Measurements from ENCODE around the gene TTC28.

Gene TTC28

DNA sequence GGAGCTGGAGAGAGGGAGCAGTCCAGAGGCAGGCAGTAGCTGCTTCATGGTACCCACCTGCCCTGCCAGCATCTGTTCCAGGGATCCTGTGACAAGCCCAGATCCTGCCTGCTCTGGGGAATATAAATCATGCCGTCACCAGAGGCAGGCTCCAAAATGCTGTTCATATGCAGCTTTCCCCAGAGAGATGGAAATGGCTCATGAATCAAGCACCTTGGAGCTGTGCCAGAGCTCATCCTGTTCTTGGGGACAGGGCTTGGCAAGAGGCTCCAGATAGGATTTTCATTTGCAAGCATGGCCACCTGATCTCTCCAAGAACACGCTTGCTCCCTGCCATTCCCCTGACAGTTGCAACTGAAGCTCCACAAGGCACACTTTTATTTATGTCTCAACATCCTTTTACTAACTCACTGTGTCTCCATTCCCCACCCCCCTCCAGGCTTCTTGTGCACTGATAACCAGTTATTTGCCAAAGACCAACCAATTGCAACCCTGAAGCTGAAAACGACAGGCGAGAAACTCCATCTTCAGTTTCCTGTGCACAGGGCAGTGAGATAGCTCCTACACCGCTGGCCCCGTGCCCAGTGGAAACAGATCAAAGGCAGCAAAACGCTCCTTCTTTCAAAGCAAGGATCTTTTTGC lies 644.8 kb downstream of the TTC28 start:
- DNase-seq = no peak
- CTCF ChIA-PET = interaction anchor here (1.7 kb wide), 1 partner anchor 407 kb away, joined by 7 read pairs; no protein-coding TSS in a partner anchor
- H3K27me3 Mint-ChIP-seq = peaks cover 11% of the 10 kb centered on the region
- H3K27ac Mint-ChIP-seq = no peak overlapping the region
- no peak overlapping the region for H3K4me3 Mint-ChIP-seq
- H3K4me1 Mint-ChIP-seq = no peaks in the 10 kb centered on the region
- H3K9me3 Mint-ChIP-seq = no peaks in the 10 kb centered on the region
- H3K36me3 Mint-ChIP-seq = no peaks in the 10 kb centered on the region

GRCh38 chr22:28034145-28034759 lies 645.4 kb downstream of the TTC28 start:
- H3K27me3 Mint-ChIP-seq = peaks cover 11% of the 10 kb centered on the region
- H3K27ac Mint-ChIP-seq = no peak overlapping the region
- H3K9me3 Mint-ChIP-seq = no peaks in the 10 kb centered on the region
- no peaks in the 10 kb centered on the region for H3K4me1 Mint-ChIP-seq
- no peaks in the 10 kb centered on the region for H3K36me3 Mint-ChIP-seq
- no peak overlapping the region for H3K4me3 Mint-ChIP-seq
- CTCF ChIA-PET = interaction anchor here (1.7 kb wide), 1 partner anchor 408 kb away, joined by 7 read pairs; no protein-coding TSS in a partner anchor
- DNase-seq = no peak

DNA sequence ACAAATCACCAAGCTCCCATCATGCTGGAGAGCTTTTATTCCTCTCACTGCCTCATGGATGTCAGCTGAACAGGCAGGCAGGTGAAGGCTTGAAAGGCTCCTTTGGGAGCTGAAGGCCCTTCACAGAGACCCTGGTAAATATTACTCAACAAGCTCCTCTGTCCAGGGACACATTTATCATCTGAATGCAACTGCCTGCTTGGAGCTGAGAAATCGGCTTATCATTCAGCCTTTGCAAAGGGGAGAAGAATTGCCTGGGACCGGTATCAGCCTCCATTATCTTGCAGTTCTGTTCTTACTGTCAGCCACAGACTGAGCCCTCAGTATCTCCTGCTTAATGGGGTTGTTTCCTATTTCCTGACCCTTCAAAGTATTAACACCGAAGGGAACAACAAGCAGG lies 646.8 kb downstream of the TTC28 start:
- no peaks in the 10 kb centered on the region for H3K9me3 Mint-ChIP-seq
- H3K27me3 Mint-ChIP-seq = peaks cover 11% of the 10 kb centered on the region
- CTCF ChIA-PET = interaction anchor here (0.7 to 1.4 kb wide), 4 partner anchors 12 to 28 kb away, joined by 3 to 6 read pairs (median 3); no protein-coding TSS in a partner anchor
- no peak overlapping the region for H3K27ac Mint-ChIP-seq
- H3K4me3 Mint-ChIP-seq = no peak overlapping the region
- H3K4me1 Mint-ChIP-seq = no peaks in the 10 kb centered on the region
- DNase-seq = no peak
- no peaks in the 10 kb centered on the region for H3K36me3 Mint-ChIP-seq

DNA sequence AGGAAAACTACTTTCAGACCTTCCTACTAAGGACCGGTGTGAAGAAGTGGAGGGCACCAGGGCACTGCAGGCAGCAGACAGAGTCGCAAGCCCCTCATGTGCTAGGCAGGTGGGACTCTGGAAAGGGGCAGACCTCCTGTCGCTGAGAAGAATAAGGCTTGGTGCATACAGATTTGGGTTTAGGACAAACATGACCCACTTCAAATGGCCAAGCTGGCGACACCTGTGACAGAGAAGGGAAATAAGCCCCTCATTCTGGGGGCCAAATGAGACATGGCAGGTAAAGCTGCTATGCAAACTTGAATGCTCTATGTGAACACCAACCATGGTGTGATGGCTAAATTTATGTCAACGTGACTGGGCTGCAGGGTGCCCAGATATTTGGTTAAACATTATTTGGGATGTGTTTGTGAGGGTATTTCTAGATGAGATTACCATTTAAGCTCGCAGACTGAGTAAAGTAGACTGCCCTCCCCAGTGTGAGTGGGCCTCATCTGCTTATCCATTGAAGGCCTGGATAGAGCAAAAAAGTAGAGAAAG lies 648.2 kb downstream of the TTC28 start:
- peaks cover 11% of the 10 kb centered on the region for H3K27me3 Mint-ChIP-seq
- H3K36me3 Mint-ChIP-seq = no peaks in the 10 kb centered on the region
- no peaks in the 10 kb centered on the region for H3K9me3 Mint-ChIP-seq
- CTCF ChIA-PET = interaction anchor here (4.0 kb wide), 1 partner anchor 12 kb away, joined by 14 read pairs; no protein-coding TSS in a partner anchor
- no peak overlapping the region for H3K27ac Mint-ChIP-seq
- H3K4me1 Mint-ChIP-seq = no peaks in the 10 kb centered on the region
- no peak for DNase-seq
- no peak overlapping the region for H3K4me3 Mint-ChIP-seq

- Mint-ChIP-seq H3K27me3 (peaks cover 11% of the 10 kb centered on the region), H3K4me1 (no peaks in the 10 kb centered on the region), H3K4me3 (no peak overlapping the region), H3K9me3 (no peaks in the 10 kb centered on the region), H3K36me3 (no peaks in the 10 kb centered on the region), H3K27ac (no peak overlapping the region)
- CTCF ChIA-PET = interaction anchor here (1.2 to 4.0 kb wide), 2 partner anchors 11 to 412 kb away, joined by 3 to 14 read pairs; no protein-coding TSS in a partner anchor
- no peak for DNase-seq
Observed at GRCh38 chr22:28030473-28030872, 649.2 kb downstream of the TTC28 start.

DNA sequence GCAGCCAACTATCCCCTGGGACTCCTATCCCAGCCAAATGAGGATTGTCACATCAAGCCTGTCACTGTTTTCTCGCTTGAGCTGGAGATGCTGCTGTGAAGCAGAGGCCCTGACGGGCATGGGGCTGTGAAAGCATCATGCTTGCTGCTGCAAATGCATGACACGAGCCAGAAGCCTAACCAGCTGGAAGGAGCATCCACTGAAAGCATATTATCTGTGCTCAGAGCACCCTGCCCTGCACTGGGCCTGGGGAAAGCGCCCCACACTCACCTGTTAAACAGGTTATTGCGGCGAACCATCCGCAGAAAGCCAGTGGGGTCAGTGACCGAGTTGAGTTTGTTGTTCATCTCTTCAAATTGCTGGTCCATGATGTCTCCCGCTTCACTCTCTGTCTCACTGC lies 649.7 kb downstream of the TTC28 start:
- Mint-ChIP-seq H3K27me3 (peaks cover 7% of the 10 kb centered on the region), H3K36me3 (no peaks in the 10 kb centered on the region), H3K9me3 (no peaks in the 10 kb centered on the region), H3K4me3 (no peak overlapping the region), H3K4me1 (no peaks in the 10 kb centered on the region), H3K27ac (no peak overlapping the region)
- DNase-seq = no peak
- CTCF ChIA-PET = interaction anchor here (1.2 to 4.0 kb wide), 2 partner anchors 11 to 413 kb away, joined by 3 to 14 read pairs; no protein-coding TSS in a partner anchor

GRCh38 chr22:28029201-28029948 lies 650.3 kb downstream of the TTC28 start:
- no peak overlapping the region for H3K4me3 Mint-ChIP-seq
- no peaks in the 10 kb centered on the region for H3K36me3 Mint-ChIP-seq
- peaks cover 1% of the 10 kb centered on the region for H3K27me3 Mint-ChIP-seq
- no peaks in the 10 kb centered on the region for H3K9me3 Mint-ChIP-seq
- DNase-seq = no peak
- no peaks in the 10 kb centered on the region for H3K4me1 Mint-ChIP-seq
- no peak overlapping the region for H3K27ac Mint-ChIP-seq
- CTCF ChIA-PET = interaction anchor here (1.2 to 4.0 kb wide), 2 partner anchors 10 to 413 kb away, joined by 3 to 14 read pairs; no protein-coding TSS in a partner anchor

DNA sequence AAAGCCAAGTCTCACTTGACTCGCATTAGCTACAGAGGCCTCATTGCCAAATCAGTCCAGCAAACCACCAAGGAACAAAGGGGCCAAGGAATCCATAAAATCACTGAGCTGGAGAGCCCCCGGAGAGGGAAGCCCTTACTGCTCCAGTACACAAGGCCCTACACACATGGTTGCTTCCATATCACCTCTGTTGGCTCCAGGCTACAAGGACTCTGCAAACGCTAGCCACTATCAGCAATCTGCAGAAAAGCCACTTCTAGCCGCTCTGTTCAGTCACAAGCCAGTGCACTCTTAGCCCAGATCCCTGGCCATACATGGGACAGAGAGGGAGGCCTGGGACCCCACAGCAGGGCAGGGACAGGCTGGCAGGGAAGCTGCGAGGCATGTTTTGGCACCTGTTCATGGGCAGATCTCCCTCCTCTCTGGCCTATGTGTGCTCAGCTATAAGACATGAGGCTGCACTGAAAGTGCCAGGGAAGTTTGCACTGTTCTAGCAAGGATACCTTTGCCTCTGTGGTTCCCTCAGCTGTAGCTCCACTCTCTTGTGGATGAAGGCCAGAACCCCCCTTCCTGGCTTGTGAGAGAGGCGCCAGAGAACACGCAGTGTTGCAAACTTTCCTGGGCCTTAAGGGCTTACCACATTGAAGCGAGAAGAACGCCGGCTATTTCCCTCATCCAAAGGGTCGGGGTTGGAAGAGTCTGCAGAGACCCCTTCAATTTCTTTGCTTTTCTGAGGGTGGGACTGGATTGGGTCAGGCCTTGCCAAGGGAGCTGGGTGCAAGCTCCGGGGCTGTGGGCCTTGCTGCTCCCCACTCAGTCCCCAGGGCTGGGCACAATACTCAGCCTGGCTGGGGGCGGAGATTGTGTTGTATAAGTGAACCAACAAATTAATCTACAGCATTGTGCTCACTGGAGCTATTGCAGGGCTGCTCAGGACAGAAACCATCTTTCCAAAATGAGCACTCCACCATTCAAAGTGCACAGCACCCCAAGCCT lies 651.9 kb downstream of the TTC28 start:
- Mint-ChIP-seq H3K9me3 (no peaks in the 10 kb centered on the region), H3K27me3 (no peaks in the 10 kb centered on the region), H3K27ac (no peak overlapping the region), H3K4me3 (no peak overlapping the region), H3K4me1 (no peaks in the 10 kb centered on the region), H3K36me3 (no peaks in the 10 kb centered on the region)
- CTCF ChIA-PET = interaction anchor here (1.2 to 4.0 kb wide), 2 partner anchors 8 to 24 kb away, joined by 6 to 14 read pairs; no protein-coding TSS in a partner anchor
- DNase-seq = no peak

DNA sequence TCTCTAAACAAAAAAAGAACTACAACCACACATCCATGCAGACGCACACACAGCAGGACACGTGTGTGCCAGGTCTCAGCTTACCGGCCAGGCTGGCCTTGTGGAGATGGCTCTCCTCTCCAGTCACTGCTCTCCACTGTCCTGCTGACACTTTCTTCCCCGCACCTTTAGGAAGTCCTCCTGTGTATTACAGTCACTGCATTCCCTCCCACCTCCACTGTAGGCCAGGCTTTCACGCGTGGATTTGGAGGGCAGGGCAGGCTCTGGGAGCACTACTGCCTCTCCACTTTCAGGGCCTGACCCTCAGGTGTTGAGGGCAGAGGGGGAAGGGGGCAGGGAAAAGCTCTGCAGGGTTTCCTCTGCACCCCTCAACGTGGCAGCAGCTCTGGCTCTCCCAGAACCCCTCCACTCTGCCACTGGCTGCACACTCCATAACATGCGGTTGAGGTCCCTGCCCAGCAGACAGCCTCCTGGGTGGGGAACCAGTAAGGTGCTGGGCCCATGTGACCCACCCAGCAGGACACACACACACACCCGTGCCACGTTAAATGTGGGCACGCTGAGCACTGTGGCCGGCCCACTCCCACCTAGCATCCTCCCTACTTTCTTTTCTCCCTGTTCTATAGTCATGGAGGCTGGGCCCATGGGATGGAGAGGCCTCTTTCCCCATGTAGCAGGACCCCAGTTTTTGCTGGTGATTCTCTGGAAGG lies 653.6 kb downstream of the TTC28 start:
- no peak for DNase-seq
- Mint-ChIP-seq H3K36me3 (no peaks in the 10 kb centered on the region), H3K4me3 (no peak overlapping the region), H3K27ac (no peak overlapping the region), H3K9me3 (no peaks in the 10 kb centered on the region), H3K27me3 (no peaks in the 10 kb centered on the region), H3K4me1 (no peaks in the 10 kb centered on the region)
- CTCF ChIA-PET = no interaction called here

DNA sequence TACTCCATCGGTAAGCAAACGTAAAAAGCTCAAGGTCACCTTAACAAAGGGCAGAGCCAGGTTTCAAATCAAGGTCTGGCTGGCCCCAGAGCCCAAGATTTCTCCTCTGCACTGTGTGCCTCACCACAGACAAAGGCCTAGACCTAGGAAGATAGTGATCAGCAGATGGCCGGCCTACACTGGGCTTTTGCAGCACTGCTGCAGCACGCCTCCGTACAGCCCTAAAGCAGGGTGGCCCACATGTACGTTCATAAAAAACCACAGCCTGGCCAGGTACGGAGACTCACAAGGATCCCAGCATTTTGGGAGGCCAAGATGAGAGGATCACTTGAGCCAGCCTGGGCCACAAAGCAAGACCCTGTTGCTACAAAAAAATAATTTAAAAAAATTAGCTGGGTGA lies 654.3 kb downstream of the TTC28 start:
- H3K36me3 Mint-ChIP-seq = no peaks in the 10 kb centered on the region
- H3K4me1 Mint-ChIP-seq = no peaks in the 10 kb centered on the region
- no peak overlapping the region for H3K4me3 Mint-ChIP-seq
- H3K9me3 Mint-ChIP-seq = no peaks in the 10 kb centered on the region
- no peak overlapping the region for H3K27ac Mint-ChIP-seq
- H3K27me3 Mint-ChIP-seq = no peaks in the 10 kb centered on the region
- DNase-seq = no peak
- CTCF ChIA-PET = no interaction called here

- Mint-ChIP-seq H3K4me1 (no peaks in the 10 kb centered on the region), H3K36me3 (no peaks in the 10 kb centered on the region), H3K9me3 (no peaks in the 10 kb centered on the region), H3K4me3 (no peak overlapping the region), H3K27me3 (no peaks in the 10 kb centered on the region), H3K27ac (no peak overlapping the region)
- DNase-seq = no peak
- CTCF ChIA-PET = interaction anchor here (1.0 kb wide), 1 partner anchor 576 kb away, joined by 3 read pairs; no protein-coding TSS in a partner anchor
Observed at GRCh38 chr22:28024422-28024888, 655.2 kb downstream of the TTC28 start.

DNA sequence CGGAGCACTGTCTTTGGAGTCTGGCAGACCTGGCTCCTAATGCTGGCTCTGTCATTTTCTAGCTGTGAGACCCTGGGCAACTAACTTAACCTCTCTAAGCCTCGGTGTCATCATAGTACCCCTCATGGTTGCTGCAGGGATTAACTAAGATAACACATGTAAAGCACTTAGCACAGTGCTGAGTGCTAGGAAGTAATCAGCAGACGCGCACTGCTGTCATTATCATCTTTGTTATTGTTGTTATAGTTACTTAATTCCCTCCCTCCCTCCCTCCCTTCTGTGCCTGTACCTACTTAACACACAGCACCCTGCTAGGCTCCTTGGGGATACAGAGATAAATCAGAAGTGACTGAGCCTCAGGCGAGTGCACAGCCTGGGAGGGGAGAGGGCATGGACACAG lies 655.9 kb downstream of the TTC28 start:
- DNase-seq = no peak
- H3K4me3 Mint-ChIP-seq = no peak overlapping the region
- H3K36me3 Mint-ChIP-seq = no peaks in the 10 kb centered on the region
- H3K9me3 Mint-ChIP-seq = no peaks in the 10 kb centered on the region
- H3K27ac Mint-ChIP-seq = no peak overlapping the region
- peaks cover 4% of the 10 kb centered on the region for H3K4me1 Mint-ChIP-seq
- H3K27me3 Mint-ChIP-seq = no peaks in the 10 kb centered on the region
- CTCF ChIA-PET = interaction anchor here (1.1 to 1.5 kb wide), 2 partner anchors 417 to 419 kb away, joined by 3 to 4 read pairs; no protein-coding TSS in a partner anchor
